Measurements from ENCODE around the gene MAPKAPK2.
"Not testable (repeated sequence)": the region's sequence is repeated elsewhere in the genome, so short reads cannot be mapped to it uniquely, and the experiment has no call there.

The MAPKAPK2 gene

DNA sequence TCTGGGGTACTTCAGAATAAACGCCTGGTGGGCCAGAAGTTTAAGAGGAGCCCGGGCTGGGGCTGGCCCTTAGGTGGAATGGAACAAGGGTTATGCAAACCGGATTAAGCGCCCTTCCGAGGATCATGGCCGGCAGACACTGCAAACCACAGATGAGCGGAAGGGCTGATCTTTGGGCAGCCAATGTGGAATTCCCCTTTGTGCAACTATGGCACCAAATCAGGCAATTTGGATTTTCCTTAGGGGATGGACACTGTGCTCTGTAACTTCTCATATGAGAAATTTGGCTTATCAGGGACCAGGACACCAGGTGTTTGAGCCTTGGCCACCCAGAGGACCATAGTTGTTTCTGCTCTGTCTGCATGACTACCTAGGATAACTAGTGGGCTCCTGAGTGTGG lies 93.3 kb downstream of the MAPKAPK2 start:
- DNase-seq (ENCODE audit: low read depth), result no peak

DNA sequence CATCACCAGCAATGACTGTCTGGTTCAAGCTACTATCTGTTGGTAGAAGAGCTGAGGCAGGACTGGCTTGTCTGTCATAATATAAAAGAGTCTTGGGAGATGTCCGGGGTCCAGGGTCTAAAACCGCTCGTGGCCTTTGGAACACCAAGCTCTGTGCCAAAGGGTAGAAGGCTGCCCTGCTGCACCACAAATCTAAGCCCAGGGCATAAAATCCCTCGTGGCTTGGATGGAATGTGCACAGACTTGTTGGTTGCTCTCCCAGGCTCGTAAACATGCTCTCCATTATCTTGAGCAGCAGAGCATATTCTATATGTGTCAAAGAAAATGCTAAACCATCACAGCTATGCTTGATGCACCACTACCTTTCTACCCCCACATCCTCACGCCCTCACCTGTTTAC lies 94.2 kb downstream of the MAPKAPK2 start:
- DNase-seq (ENCODE audit: low read depth), result not testable (repeated sequence)

DNA sequence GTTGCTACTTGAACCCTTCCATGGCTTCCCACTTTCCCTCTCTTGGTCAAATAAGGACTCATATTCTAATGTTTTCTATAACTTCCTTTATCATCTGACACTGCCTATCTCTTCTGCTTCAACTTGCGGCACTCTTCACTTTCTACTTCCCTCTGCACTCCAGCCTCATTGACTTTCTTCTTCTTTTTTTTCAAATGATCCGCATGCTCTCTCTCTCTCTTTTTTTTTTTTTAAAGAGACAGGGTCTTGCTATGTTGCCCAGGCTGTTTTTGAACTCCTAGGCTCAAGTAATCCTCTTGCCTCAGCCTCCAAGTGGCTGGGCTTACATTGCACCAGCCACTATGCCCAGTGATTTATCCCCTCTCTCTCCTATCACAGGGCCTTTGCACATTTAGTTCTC lies 94.9 kb downstream of the MAPKAPK2 start:
- no peak for DNase-seq (ENCODE audit: low read depth)

DNA sequence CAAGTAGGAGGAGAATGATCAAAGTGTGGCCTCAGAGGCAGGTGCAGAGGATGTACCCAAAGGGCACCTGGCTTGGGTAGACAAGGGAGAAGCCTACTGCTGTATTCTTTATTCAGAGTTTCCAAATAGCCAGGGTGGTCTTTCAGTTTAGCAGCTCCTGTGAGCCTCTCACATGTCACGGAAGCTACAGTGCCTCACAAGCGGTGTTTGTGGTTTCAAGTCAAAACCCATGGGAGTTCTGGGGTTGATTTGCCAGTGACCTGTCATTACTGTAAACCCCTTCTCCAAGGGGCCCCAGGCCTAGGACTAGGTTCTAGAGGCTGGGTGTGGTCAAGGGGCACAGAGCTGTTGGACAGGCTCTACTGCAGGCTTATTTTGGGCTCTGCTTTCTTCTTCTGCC lies 97.7 kb downstream of the MAPKAPK2 start:
- no peak for DNase-seq (ENCODE audit: low read depth)

DNA sequence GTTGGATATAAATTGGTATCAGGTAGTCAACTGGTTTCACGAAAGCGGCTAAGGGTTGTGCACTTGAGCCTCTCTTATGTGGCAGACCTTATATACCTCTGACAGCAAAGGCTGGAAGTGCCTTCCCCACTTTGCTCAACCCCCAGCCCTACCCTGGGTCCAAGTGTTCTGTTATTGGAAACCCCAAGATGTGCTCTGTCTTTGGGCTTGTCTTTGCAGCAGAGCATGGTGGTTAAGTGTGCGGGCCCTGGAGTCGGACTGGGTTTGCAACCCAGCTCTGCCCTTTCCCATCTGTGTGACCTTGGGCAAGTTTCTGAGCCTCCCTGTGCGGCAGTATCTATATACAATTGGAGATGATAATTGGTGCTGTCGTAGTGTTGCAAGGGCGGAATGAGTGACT lies 98.8 kb downstream of the MAPKAPK2 start:
- no peak for DNase-seq (ENCODE audit: low read depth)
